Stomach smooth muscle (tissue), 2 donors: ENCODE results near the gene CAMKK1.

Source experiments
- H3K27ac ChIP-seq: one replicate; pipeline ENCODE4 v1.7.0; 2013; ENCODE audit warnings: mild to moderate bottlenecking, low read length, inconsistent platforms
- H3K27me3 ChIP-seq, 2 donors: one replicate each; pipeline ENCODE4 v1.7.0; 2013; ENCODE audit warnings: low read length in 2 of 2; ENCODE audit not compliant: insufficient read depth in 2 of 2, control insufficient read depth in 1 of 2
- H3K36me3 ChIP-seq, 2 donors: one replicate each; pipeline ENCODE4 v1.7.0; 2013; ENCODE audit warnings: low read length in 2 of 2; ENCODE audit not compliant: control insufficient read depth in 2 of 2, insufficient read depth in 2 of 2
- H3K4me1 ChIP-seq: one replicate; pipeline ENCODE4 v1.7.0; 2013; ENCODE audit warnings: low read length; ENCODE audit not compliant: control insufficient read depth, insufficient read depth
- H3K4me3 ChIP-seq, 2 donors: one replicate each; pipeline ENCODE4 v1.7.0; 2013; ENCODE audit warnings: low read length in 2 of 2
- H3K9ac ChIP-seq, 2 donors: one replicate each; pipeline ENCODE4 v1.7.0; 2013; ENCODE audit warnings: low read length in 2 of 2, mild to moderate bottlenecking in 1 of 2
- H3K9me3 ChIP-seq, 2 donors: one replicate each; pipeline ENCODE4 v1.7.0; 2013; ENCODE audit warnings: low read length in 2 of 2; ENCODE audit not compliant: control insufficient read depth in 2 of 2
- donor health status: healthy.
- donor health status: Pancreatic carcinoma.

Gene CAMKK1

GRCh38 chr17:3893003-3893719 lies at the start of gene CAMKK1:
Gene CAMKK1 (minus strand): TSS chr17:3893053. CDS start chr17:3885687, 7,366 bp downstream.
- peaks cover 61% of the 10 kb centered on the region for H3K4me1 ChIP-seq
- H3K4me3 ChIP-seq = peak within 1 kb of the TSS; percentile 67 to 75
- H3K36me3 ChIP-seq = no peaks in the 10 kb centered on the region

GRCh38 chr17:3940965-3941698 lies 48.3 kb upstream of the CAMKK1 start:
- Histone ChIP-seq H3K4me1 (peaks cover 11% of the 10 kb centered on the region), H3K27me3 (no peaks in the 10 kb centered on the region), H3K4me3 (no peak overlapping the region), H3K9ac (no peak overlapping the region), H3K27ac (no peak overlapping the region), H3K9me3 (no peaks in the 10 kb centered on the region), H3K36me3 (peaks cover 4 to 6% of the 10 kb centered on the region in 2 donors)

More at GRCh38 chr17:3893003-3893719, at the start of gene CAMKK1:
- peak within 1 kb of the TSS; percentile 69 to 78 for H3K9ac ChIP-seq
- no peaks in the 10 kb centered on the region for H3K9me3 ChIP-seq
- H3K27ac ChIP-seq = peak within 1 kb of the TSS; percentile 94
- no peaks in the 10 kb centered on the region for H3K27me3 ChIP-seq

GRCh38 chr17:3937359-3937758 lies 44.5 kb upstream of the CAMKK1 start:
- H3K9me3 ChIP-seq = no peaks in the 10 kb centered on the region
- no peak overlapping the region for H3K4me3 ChIP-seq
- no peak overlapping the region for H3K27ac ChIP-seq
- peaks cover 3% of the 10 kb centered on the region for H3K4me1 ChIP-seq
- H3K27me3 ChIP-seq = no peaks in the 10 kb centered on the region
- no peak overlapping the region for H3K9ac ChIP-seq
- H3K36me3 ChIP-seq = peaks cover 4 to 6% of the 10 kb centered on the region in 2 donors

- Histone ChIP-seq H3K27me3 (no peaks in the 10 kb centered on the region), H3K4me3 (no peak overlapping the region)
Observed at GRCh38 chr17:3935825-3936355, 43.0 kb upstream of the CAMKK1 start.

GRCh38 chr17:3935140-3935542 lies 42.3 kb upstream of the CAMKK1 start:
- H3K36me3 ChIP-seq = peaks cover 4 to 6% of the 10 kb centered on the region in 2 donors
- peaks cover 3% of the 10 kb centered on the region for H3K4me1 ChIP-seq
- no peaks in the 10 kb centered on the region for H3K9me3 ChIP-seq
- no peak overlapping the region for H3K9ac ChIP-seq
- H3K27ac ChIP-seq = no peak overlapping the region
- H3K27me3 ChIP-seq = no peaks in the 10 kb centered on the region
- no peak overlapping the region for H3K4me3 ChIP-seq

More at GRCh38 chr17:3935825-3936355, 43.0 kb upstream of the CAMKK1 start:
- Histone ChIP-seq H3K36me3 (peaks cover 4 to 6% of the 10 kb centered on the region in 2 donors), H3K9ac (no peak overlapping the region), H3K27ac (no peak overlapping the region), H3K4me1 (peaks cover 3% of the 10 kb centered on the region), H3K9me3 (no peaks in the 10 kb centered on the region)

GRCh38 chr17:3929764-3930163 lies 36.9 kb upstream of the CAMKK1 start:
- Histone ChIP-seq H3K9me3 (no peaks in the 10 kb centered on the region), H3K4me3 (no peak overlapping the region), H3K27me3 (no peaks in the 10 kb centered on the region), H3K4me1 (peaks cover 2% of the 10 kb centered on the region), H3K27ac (no peak overlapping the region), H3K36me3 (peaks cover 0 to 2% of the 10 kb centered on the region in 2 donors), H3K9ac (no peak overlapping the region)

DNA sequence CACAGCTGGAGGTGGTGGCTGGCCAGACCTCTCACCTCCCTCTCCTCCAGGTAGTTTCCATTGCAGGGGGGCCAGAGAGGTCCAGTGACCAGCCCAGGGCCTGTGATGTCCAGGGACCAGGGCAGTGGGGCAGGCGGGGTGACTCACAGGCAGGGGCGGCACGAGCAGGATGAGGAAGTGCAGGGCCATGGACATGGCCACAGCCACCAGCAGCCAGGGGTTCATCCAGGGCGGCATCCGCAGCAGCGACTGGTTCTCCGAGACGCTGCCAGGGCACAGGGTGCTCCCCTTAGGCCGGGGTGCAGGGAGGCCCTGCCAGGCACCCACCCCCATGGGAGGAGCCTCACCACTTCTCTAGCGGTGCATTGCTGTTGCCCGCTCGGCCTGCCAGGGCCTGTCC lies 36.3 kb upstream of the CAMKK1 start:
- Histone ChIP-seq H3K27me3 (no peaks in the 10 kb centered on the region), H3K36me3 (peaks cover 0 to 2% of the 10 kb centered on the region in 2 donors), H3K27ac (no peak overlapping the region), H3K9ac (no peak overlapping the region), H3K4me3 (no peak overlapping the region), H3K4me1 (peaks cover 2% of the 10 kb centered on the region), H3K9me3 (no peaks in the 10 kb centered on the region)

- H3K4me1 ChIP-seq = peaks cover 3% of the 10 kb centered on the region
- no peak overlapping the region for H3K9ac ChIP-seq
- no peak overlapping the region for H3K27ac ChIP-seq
- H3K36me3 ChIP-seq = peaks cover 0 to 2% of the 10 kb centered on the region in 2 donors
- no peaks in the 10 kb centered on the region for H3K27me3 ChIP-seq
- no peaks in the 10 kb centered on the region for H3K9me3 ChIP-seq
- no peak overlapping the region for H3K4me3 ChIP-seq
Observed at GRCh38 chr17:3928406-3928805, 35.6 kb upstream of the CAMKK1 start.

DNA sequence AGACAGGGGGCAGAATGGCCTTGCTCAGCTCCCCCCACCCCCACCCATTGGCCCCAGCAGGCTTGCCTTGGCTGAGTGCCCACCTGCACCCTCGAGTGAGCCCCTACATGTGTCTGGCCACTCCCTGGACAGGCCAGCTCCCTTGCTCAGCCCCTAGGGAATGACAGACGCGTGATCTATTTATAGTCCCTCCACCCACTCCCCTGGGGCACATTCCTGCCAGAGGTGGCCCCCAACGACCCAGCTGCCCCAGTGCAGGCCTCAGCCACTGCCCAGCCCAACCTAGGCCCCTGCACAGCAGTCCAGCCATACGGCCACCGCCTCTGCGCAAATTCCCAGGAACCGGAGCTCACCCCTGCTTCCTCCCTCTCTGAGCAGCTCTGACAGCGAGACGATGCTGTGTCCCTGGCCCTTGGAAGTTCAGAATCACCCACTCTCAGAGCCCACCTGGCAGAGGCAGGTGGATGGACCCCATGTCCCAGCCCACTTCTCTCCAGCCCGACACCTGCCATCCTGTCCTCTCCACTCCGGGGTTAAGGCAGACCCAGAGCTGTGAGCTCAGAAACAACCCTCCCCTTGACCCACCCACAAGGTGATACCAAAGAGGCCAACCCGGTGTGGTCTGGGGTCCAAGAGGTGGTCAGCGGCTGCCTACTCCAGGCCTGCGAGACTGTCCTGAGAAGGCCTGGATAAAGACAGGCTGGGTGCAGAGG lies 34.9 kb upstream of the CAMKK1 start:
- peaks cover 0 to 2% of the 10 kb centered on the region in 2 donors for H3K36me3 ChIP-seq
- peaks cover 3% of the 10 kb centered on the region for H3K4me1 ChIP-seq
- no peaks in the 10 kb centered on the region for H3K27me3 ChIP-seq
- H3K9me3 ChIP-seq = no peaks in the 10 kb centered on the region
- no peak overlapping the region for H3K27ac ChIP-seq
- H3K9ac ChIP-seq = no peak overlapping the region
- H3K4me3 ChIP-seq = no peak overlapping the region

DNA sequence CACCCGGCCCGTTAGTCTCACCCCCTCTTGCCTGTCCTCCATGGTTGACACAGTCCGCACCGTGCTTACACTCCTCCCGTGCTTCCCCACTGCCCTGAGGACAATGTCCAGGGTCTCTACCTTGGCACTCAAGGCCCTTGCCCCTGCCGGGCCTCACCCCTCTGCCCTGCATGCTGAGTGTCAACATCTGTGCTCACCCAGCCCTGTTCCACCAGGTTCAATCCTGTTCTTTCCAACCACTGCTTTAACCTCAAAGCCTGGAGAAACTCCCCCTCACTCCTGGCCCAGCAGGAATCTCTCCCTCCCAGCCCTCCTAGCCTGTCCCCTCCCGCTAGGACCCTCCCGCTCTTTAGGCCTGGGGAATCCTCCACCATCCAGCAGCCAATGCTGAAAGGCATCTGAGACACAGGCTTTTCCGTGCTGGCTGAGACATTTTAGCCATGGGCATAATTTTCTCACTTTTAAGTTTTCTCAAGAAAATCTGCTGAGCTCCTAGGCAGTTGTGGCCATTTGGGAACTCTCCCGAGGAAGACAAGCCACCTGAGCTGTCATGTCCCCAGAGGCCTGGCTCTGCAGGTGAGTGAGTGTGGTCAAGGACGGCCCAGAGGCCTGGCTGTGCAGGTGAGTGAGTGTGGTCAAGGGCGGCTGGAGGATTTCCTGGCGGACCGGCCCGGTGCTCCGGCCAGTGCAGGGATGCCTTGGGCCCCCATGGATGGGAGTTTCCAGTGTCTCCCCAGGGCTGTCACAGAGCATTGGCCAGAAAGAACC lies 34.2 kb upstream of the CAMKK1 start:
- Histone ChIP-seq H3K9ac (peak overlapping the region in 1 of 2 donors; percentile 21), H3K9me3 (no peaks in the 10 kb centered on the region), H3K27ac (no peak overlapping the region), H3K27me3 (no peaks in the 10 kb centered on the region), H3K36me3 (peaks cover 0 to 2% of the 10 kb centered on the region in 2 donors), H3K4me3 (no peak overlapping the region), H3K4me1 (peaks cover 3% of the 10 kb centered on the region)
